Epithelial cell of esophagus (primary cell): ENCODE data around the gene SLC24A4.
"Not testable (repeated sequence)": the region's sequence is repeated elsewhere in the genome, so short reads cannot be mapped to it uniquely, and the experiment has no call there.

ENCODE experiments used
- DNase-seq: peaks from one replicate; pipeline ENCODE4 v3.0.0; 2010; ENCODE audit warnings: low read depth
- H3K4me3 ChIP-seq: 2 replicates; pipeline ENCODE4 v1.5.1; 2011; ENCODE audit warnings: mild to moderate bottlenecking, low read length, control low read depth
- TF ChIP-seq, protein P1 (sequence below): IDR thresholded peaks from 2 replicates; pipeline ENCODE4 v1.5.1; 2011; ENCODE audit warnings: low read depth, mild to moderate bottlenecking, low read length, control low read depth, inconsistent platforms; ENCODE audit not compliant: insufficient read depth; ENCODE audit errors: missing control alignments

The SLC24A4 gene

DNA sequence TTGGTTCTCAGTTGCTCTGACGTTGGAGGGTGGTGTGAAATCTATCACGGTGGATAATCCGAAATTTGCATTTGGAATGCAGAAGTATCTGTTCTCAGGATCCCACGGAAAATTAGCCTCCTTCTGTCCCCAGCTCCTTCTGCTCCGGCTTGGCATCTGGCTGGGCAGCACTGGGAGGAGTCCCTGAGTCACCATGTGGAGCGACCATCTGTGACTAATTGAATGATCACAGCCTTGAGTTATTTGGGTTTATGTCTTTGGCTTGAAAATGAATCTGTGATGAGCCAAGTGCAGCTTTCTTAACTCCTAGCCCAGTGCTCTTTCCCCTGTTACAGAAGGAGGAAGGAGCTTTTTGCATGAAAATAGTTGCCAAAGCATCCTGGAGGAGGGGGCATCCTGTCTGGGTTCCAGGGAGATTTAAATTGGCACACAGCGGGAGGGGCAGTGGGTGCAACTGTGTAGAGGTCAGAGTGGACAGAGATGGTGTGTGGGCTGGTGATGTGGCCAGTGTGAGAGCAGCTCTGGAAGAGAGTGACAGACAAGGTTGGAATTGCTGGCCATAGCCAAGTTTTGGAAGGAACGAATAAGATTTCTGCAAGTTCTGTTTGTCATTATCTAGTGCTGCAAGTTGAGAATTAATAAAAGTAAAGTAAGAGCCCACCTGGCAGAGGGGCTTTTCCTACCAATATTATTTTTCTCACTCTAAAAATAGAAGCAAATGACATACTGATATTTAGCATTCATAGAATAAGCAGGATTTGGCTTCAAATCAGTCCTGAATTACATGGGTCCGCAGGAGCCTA lies 74.4 kb downstream of the SLC24A4 start:
- no peak overlapping the region for H3K4me3 ChIP-seq
- TF ChIP-seq, protein P1, sequence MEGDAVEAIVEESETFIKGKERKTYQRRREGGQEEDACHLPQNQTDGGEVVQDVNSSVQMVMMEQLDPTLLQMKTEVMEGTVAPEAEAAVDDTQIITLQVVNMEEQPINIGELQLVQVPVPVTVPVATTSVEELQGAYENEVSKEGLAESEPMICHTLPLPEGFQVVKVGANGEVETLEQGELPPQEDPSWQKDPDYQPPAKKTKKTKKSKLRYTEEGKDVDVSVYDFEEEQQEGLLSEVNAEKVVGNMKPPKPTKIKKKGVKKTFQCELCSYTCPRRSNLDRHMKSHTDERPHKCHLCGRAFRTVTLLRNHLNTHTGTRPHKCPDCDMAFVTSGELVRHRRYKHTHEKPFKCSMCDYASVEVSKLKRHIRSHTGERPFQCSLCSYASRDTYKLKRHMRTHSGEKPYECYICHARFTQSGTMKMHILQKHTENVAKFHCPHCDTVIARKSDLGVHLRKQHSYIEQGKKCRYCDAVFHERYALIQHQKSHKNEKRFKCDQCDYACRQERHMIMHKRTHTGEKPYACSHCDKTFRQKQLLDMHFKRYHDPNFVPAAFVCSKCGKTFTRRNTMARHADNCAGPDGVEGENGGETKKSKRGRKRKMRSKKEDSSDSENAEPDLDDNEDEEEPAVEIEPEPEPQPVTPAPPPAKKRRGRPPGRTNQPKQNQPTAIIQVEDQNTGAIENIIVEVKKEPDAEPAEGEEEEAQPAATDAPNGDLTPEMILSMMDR, result no peak
- peak; percentile 85 for DNase-seq

DNA sequence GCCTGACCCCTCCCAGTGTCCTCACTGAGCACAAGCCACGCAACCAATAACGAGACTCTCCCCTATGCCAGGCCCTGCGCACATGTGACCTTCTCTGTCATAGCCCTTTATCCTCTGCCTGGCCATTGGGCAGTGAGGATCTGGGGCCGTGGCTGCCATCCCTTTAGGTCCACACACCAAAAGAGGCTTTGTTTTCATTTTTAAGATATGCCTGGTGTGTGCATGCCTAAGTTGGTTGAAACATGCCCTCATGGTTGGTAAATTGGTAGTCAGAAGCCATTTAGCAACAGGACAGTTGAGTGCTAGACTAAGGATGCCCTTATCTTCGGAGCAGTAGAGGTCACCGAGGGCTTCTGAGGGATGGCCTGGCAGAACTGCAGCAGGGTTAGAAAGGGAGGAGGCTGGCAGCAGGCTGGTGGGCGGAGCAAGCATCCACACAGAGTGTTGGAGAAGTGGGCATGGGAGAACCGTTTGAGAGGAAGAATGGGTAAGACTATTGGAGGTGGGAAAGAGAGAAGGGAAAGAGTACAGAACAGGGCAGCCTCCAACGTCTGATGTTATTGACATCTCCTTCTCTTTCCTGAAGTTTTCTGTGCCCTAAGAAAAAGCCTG lies 75.1 kb downstream of the SLC24A4 start:
- TF ChIP-seq, protein P1, result no peak
- no peak for DNase-seq
- H3K4me3 ChIP-seq, result no peak overlapping the region

DNA sequence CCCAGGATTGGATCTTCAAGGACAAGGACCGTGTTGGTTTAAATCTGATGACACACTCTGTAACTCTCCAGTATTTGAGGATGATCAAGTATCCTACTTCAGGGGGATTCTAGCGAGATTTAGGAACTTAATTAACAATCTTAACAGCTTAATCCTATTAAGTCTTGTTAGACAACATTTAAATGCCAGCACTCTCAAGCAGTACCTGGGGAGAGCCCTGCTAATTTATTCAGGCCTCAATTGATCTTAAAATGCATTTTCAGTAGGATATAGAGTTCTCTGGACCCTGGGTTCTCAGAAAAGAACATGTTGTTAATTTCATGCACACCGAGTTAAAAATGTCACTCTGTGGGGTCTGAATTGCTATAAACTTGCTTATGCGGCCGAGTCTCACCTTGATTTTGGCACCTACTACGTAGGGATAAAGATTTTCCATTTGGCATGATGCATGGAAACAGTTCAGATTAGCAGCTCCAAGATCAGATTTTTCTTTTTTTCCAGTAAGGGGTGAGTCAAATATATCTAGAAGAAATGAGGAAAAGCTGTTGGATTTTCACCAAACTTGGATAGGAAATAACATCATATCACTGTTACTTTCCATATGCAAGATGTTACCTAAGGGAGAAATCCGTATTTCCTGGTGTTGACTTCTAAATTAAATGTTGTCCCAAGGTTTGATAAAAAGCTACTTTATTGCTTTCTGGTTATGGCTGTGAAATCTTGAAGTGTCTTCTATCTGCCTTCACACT lies 76.1 kb downstream of the SLC24A4 start:
- H3K4me3 ChIP-seq, result no peak overlapping the region
- no peak for DNase-seq
- TF ChIP-seq, protein P1, result no peak

DNA sequence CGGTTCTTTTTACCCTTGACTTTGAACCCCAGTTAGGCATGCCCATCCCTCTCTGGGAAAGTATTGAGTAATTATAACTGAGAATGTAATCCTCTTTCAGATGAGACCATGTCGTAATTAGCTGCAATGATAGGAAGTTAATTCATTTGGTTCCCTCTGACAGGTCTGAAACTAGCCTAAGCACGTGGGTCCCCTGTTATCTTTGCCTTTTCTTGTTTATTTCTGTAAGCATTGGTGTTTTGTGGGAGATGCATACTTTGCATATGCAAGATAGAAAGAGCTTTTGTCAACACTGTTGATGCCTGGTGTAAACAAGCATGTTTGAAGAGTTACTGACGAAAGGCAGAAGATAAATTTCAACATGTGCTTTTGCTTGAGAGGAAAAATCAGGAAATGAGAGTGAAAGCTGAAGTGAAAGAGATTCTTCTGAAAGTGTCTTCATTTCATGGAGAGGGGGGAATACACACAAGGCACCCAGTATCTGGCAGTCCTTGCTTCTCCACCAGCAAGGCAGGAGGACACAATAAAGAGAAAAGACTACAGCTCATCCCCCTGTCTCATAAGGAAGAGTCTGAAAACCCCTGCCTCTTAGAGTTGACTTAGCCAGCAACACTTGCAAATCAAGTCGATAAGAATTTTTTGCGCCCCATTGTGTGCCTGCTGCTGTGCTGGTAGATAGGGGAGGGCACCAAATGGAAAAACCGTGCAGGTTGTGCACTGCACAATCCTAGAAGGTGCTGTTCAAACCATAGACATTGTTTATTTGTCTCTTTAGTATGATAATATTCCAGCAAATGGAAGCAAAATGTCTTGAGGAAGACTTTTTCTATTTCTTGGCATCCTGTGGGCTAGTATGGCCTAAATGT lies 77.8 kb downstream of the SLC24A4 start:
- H3K4me3 ChIP-seq, result no peak overlapping the region
- DNase-seq, result peak; percentile 51
- TF ChIP-seq, protein P1, result no peak

DNA sequence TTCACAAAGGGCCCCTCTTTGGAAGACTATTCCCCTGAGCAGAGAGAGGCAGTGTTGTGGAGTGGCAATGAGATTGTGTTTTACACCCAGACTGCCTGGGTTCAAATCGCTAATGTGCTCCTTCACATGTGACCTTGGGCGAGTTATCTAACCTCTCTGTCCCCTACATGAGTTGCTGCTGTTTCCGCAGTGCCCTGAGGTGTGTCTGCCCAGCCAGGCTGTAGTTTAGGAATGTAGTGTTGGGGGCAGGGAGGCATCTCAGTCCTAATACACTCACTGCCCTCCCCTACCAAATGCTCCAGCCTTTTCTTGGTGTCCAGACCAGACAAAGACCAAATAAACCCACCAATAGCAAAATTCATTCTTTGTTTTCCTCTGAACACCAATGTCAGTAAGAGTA lies 78.6 kb downstream of the SLC24A4 start:
- DNase-seq, result no peak
- TF ChIP-seq, protein P1, result no peak

DNA sequence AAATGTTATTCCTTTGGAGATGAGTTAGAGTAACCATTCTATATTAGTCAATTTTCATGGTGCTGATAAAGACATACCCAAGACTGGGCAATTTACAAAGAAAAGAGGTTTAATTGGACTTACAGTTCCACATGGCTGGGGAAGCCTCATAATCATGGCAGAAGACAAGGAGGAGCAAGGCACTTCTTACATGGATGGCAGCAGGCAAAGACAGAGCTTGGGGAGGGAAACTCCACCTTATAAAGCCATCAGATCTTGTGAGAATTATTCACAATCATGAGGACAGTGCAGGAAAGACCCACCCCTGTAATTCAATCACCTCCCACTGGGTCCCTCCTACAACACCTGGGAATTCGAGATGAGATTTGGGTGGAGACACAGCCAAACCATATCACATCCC lies 79.5 kb downstream of the SLC24A4 start:
- not testable (repeated sequence) for H3K4me3 ChIP-seq

More for the DNA sequence above, 78.6 kb downstream of the SLC24A4 start:
- no peak overlapping the region for H3K4me3 ChIP-seq

More for the DNA sequence above, 79.5 kb downstream of the SLC24A4 start:
- DNase-seq, result not testable (repeated sequence)
